Gastroesophageal sphincter (tissue), 3 donors: ENCODE data around the gene MTMR12.

Experiments
- CTCF ChIP-seq, 4 experiments: fragments of 200-600 bp in 2 of 4; fragments of 450-650 bp in 2 of 4; sonication (generic) in 1 of 4; IDR thresholded peaks; one replicate each; pipeline ENCODE4 v1.5.1; 2017 to 2019; ENCODE audit warnings: antibody characterized with exemption in 4 of 4, mild to moderate bottlenecking in 2 of 4, moderate library complexity in 2 of 4
- EP300 ChIP-seq: sonication (generic); formaldehyde crosslinking; IDR thresholded peaks from one replicate; pipeline ENCODE4 v1.6.1; 2017; ENCODE audit warnings: antibody characterized with exemption, mild to moderate bottlenecking
- POLR2AphosphoS5 ChIP-seq: sonication (generic); formaldehyde crosslinking; IDR thresholded peaks from one replicate; pipeline ENCODE4 v1.6.1; 2017; ENCODE audit warnings: antibody characterized with exemption

- no peak for TF ChIP-seq CTCF (IDR thresholded peaks at IDR 0.05)
- peak; percentile 23 for TF ChIP-seq POLR2AphosphoS5
- TF ChIP-seq EP300 = no peak
Observed at GRCh38 chr5:32311404-32312196, 1.1 kb downstream of the MTMR12 start.
